ENCODE results near the gene PICALM. TPM values are rescaled to one million over a fixed set of nuclear protein-coding genes. Genes with fewer than 3 reads are reported as not detected.

PICALM gene
- total and polyA plus RNA-seq, 2 of the 13 experiments (the other 11 are each of a cell fraction or from before 2014, with no cell fraction given), result 97.6 to 154 TPM

GRCh38 chr11:85930879-85931366, 138.0 kb downstream of the PICALM start (continued):
- no peak for TF ChIP-seq ZNF143 (CRISPR knock-in tag; IDR thresholded peaks at IDR 0.05)
- no peak for TF ChIP-seq KAT2B (IDR thresholded peaks at IDR 0.05; ENCODE audit: borderline replicate concordance, low read depth, low read length)
- peak; percentile 85 for TF ChIP-seq FOXP1 (IDR thresholded peaks at IDR 0.05)
- peak; percentile 96 for TF ChIP-seq FOXP1 (CRISPR knock-in tag; IDR thresholded peaks at IDR 0.05)
- TF ChIP-seq HNF4A (CRISPR knock-in tag; IDR thresholded peaks at IDR 0.05), result peak; percentile 96
- peak; percentile 96 for TF ChIP-seq HNF4G (IDR thresholded peaks at IDR 0.05; ENCODE audit: borderline replicate concordance, low read depth, low read length)
- TF ChIP-seq HNF4G (CRISPR knock-in tag; IDR thresholded peaks at IDR 0.05; ENCODE audit: borderline replicate concordance, low read depth), result peak; percentile 60; the same call in 1 of the 2 replicates
- TF ChIP-seq RXRB (CRISPR knock-in tag; IDR thresholded peaks at IDR 0.05; ENCODE audit: borderline replicate concordance), result peak; percentile 99
- no peak for TF ChIP-seq SOX6 (IDR thresholded peaks at IDR 0.05)
- TF ChIP-seq SOX6 (CRISPR knock-in tag; IDR thresholded peaks at IDR 0.05), result peak; percentile 100
- TF ChIP-seq MEF2D (CRISPR knock-in tag; IDR thresholded peaks at IDR 0.05), result peak; percentile 87
- TF ChIP-seq SIX1 (CRISPR knock-in tag; IDR thresholded peaks at IDR 0.05; ENCODE audit: borderline replicate concordance), result peak; percentile 85
- TF ChIP-seq ZNF574 (CRISPR knock-in tag; IDR thresholded peaks at IDR 0.05), result peak; percentile 58; the same call in 1 of the 2 replicates
- TF ChIP-seq THAP11 (CRISPR knock-in tag; IDR thresholded peaks at IDR 0.05), result peak; percentile 56
- TF ChIP-seq ZNF431 (CRISPR knock-in tag; IDR thresholded peaks at IDR 0.05; ENCODE audit: borderline replicate concordance, low read depth), result no peak; the same call in 1 of the 2 replicates
- TF ChIP-seq DPF2 (CRISPR knock-in tag; IDR thresholded peaks at IDR 0.05; ENCODE audit: borderline replicate concordance, low read depth), result 0 out of 2 replicates have a peak, but pooled peaks have one; percentile 80
- TF ChIP-seq ZBTB7A (CRISPR knock-in tag; IDR thresholded peaks at IDR 0.05), result peak; percentile 70
- peak in 1 of 2 experiments; percentile 52; a peak in 1 of 4 replicates for TF ChIP-seq KLF16 (CRISPR knock-in tag; IDR thresholded peaks at IDR 0.05)
- TF ChIP-seq POGK (CRISPR knock-in tag; conservative IDR thresholded peaks at IDR 0.05), result peak; percentile 57; the same call in 1 of the 2 replicates
- peak; percentile 74 for TF ChIP-seq CREB1 (IDR thresholded peaks at IDR 0.05)
- TF ChIP-seq CREB1 (CRISPR knock-in tag; IDR thresholded peaks at IDR 0.05), result peak; percentile 82
- peak; percentile 71; the same call in 1 of the 2 replicates for TF ChIP-seq JUND (CRISPR knock-in tag; IDR thresholded peaks at IDR 0.05)
- no peak for TF ChIP-seq MEIS1 (CRISPR knock-in tag; IDR thresholded peaks at IDR 0.05; ENCODE audit: borderline replicate concordance)
- no peak; the same call in 1 of the 2 replicates for TF ChIP-seq GATAD1 (CRISPR knock-in tag; IDR thresholded peaks at IDR 0.05)
